ENCODE measurements around the gene ARID5B.

DNA sequence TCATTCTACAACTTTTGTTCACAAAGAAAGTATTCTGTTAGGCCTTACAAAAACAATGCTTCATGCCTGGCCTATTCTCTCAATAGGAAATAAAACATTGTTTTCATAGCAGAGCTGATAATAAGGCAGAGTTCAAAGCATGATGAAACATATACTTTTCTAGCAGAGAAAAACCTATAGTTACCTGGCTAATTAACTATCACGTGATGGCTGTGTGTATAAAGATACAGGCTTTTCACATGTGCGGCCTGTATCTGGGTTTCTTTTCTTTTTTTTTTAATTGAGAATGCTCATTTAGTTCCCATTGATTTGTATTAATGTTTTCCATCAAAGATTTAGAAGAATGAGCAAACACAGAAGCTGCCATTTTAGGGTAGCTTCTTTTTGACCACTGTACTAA is 51.7 kb downstream of the ARID5B start:
- TF ChIP-seq GATA3 (IDR thresholded peaks at IDR 0.05; ENCODE audit: low read depth, low read length) (no peak), GATA2 (IDR thresholded peaks at IDR 0.05; ENCODE audit: low read depth, low read length) (no peak)
